ENCODE data around the gene GRIK1.

The GRIK1 gene

DNA sequence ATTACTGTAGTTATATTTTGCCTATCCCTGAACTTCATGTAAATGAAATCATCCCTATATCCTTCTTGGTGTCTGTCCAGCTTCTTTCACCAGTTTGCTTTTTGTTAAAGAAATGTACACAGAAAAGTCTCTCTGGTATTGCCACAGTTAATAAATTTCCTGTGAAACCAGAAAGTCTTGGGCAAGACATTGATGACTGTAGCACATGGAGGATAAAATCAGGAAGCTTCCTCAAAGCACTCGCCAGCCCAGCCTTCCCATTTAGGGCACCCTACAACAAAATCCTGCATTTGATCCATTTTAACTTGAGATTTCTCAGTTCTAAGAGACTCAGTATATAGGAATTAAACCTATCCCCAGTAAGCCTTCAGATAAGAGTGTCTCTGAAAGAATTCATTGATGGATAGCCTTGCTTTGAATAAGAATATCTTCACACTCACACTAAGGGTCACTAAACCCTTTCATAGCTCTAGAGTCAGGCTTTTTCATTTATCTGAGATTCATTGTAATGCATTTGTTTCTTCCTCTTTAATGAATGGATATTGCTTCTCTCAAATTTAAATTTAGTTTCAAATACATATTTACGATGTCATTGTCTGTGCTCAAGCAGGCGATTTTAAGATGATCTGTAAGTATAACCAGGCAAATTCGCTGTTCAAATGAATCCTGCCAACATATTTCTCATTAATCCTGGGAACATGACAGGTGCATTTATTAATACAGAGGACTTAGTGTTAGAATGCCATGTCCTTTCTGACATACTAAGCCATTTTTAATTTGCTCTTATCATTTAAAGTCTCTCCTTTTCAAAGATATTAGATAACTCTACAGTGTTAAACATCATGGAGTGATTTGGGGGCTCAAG lies 153.1 kb downstream of the GRIK1 start:
- DNase-seq (ENCODE audit: low read depth, low spot score), result no peak

DNA sequence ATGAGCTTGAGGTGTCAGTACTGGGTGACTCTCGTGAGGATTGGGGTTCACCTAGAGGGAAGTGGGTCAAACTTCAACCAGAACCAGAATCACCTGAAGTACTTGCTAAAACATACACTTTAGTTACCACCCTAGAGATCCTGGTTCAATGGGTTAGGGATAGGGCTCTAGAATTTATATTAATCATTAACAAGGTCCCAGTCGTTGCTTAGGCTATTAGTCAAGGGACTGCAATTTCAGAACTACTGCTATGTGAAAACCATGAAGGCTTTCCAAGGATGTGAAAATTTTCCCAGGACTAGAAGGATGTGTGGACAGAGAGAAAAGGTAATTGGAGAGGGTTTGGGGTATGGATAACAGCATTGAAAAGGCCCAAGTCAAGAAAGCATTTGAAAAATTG lies 162.6 kb downstream of the GRIK1 start:
- no peak for DNase-seq (ENCODE audit: low read depth, low spot score)

DNA sequence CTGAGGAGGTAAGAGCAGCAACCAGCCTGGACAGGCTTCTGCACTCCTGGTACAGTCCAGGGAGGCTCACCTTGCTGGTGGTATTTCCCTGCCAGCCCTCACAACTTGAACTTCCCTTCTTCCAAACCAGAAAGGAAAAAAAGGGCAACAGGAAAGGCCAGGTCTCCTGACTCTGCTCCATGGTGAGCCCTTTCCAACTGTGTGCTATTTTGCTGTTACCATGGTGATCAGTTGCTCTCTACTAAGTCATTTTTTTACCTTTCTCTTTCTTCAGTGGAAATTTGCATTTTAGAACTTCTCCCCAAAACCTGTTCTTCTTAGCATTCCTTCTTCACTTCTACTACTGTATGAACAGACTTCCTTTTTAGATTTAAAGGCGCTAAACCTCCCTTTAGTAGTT lies 164.3 kb downstream of the GRIK1 start:
- no peak for DNase-seq (ENCODE audit: low read depth, low spot score)

DNA sequence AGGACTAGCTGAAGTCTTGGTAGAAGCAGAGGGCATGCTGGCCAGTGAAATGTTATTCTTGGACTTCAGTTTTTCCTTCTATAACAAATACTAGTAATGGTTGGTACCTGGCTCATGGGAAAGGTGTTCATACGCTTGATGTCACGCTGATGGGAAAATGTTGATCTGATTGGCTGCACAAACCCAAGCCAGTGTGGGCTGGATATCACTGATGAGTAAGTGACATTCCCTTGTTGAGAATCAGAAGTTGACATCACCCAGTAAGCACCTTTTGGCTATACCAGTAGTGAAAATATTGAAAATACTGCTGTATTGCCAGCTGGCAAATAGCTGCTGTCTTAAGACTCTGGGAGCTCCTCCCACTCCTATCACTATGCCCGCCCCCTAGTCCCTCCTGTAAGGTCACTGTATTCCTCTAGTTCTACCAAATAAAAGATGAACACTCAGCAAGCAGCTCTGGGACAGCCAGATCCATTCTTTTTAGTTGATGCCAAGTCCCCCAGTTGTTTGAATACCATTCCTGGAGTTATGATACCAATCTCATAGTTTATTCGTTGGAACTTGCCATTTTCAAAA lies 168.2 kb downstream of the GRIK1 start:
- no peak for DNase-seq (ENCODE audit: low read depth, low spot score)

DNA sequence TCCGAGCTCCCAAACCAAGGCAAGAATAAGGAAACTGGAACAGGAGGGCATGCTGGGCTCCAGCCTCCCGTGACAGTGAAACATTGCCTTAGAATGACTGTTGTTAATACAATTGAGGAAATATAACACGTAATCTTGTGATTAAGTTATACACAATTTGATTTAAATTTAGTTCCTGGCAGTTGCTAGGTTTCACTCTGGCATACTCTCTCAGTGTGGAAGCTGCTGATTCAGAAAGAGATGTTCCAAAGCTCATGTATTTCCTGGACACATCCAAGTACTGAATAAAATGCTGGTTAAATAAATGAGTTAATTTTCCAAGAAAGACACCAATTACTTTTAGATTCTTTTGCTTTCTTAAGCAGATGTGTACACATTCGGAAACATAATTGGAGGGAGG lies 176.1 kb downstream of the GRIK1 start:
- DNase-seq (ENCODE audit: low read depth, low spot score), result no peak

DNA sequence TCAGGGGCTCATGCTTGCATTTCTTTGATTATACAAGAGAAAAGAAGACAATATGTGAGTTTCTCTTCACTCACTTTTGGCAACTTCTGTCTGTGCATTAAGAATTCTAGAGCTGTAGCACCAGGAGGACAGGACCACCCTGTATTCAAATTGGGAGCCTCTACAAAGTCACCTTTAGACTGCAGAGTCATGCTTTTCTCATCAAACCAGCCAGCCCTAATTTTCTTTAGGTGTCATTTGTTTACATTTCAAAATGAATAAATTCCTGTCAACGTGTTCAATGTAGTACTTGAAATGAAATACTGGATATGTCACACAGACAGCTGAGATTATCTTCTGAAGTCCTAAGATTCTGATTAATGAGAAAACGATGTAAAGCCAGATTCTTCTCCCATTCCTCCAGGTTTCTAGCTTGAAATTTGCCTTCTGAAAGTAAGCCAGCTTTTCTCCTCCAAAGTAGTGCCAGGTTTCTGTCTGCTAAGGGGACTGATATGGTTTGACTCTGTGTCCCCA lies 177.2 kb downstream of the GRIK1 start:
- no peak for DNase-seq (ENCODE audit: low read depth, low spot score)

DNA sequence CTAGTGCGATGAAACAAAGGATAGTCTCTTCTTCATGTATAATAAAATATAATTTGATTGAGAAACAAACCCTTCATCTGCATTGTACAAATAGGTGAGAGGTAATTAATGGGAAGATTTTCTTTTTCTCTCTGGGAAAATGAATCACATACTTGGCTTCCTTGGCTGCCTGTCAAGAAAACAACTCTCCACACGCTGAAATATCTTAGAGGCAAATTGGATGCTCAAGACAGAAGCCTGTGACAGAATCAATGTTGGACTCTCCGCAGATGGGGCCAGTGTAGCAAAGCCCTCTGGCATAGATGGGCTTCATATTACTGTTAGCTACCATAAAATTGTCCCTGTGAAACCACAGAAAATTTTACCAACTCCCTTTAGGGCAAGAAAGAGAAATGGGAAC lies 186.6 kb downstream of the GRIK1 start:
- no peak for DNase-seq (ENCODE audit: low read depth, low spot score)

DNA sequence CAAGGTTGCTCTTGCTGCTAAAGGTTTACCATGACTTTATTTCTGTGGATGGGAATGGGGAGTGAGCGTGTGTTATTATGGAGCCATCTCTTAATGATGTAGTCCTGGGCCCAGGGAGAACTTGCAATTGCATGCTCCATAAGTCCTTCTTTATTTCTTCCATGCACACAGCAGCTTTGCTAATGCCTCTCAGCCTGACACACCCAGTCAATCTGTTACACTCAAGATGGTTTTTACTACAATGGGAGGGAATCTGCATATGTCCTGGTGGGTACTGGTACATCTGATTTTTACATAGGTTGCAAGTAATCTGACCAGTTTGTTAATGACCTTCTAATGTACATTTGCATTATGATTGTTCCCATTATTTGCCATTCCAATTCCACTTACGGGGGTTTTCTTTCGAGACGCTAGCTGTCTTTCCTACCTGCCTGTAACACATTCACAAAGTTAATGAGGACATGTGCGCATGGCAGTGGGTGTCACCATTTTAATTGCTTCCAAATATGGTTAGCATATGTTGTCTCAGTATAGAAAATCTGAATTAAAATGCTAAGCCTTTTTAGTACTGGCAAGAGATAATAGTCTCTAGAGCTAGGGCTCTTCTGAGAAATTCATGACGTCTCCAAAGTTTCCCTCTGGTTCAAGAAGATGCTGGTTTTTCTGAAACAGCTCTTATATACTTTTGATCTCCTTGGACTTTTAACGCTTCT lies 188.2 kb downstream of the GRIK1 start:
- no peak for DNase-seq (ENCODE audit: low read depth, low spot score)

DNA sequence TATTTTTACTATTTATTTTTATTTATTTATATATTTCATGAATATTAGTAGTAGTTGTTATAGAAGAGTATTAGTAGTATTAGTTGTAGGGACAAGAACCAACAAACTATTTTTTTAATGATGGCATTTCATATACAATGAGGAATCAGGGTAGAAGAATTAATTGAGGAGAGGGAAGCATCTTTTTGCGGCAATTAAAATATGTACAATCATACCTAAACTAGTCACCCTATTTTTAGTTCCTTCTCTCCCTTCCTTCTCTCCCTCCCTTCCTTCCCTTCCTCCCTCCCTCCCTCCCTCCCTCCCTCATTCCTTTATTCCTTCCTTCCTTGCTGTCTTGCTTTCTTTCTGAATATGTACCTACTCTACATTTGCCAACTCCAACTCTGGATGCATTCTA lies 189.8 kb downstream of the GRIK1 start:
- DNase-seq (ENCODE audit: low read depth, low spot score), result no peak

DNA sequence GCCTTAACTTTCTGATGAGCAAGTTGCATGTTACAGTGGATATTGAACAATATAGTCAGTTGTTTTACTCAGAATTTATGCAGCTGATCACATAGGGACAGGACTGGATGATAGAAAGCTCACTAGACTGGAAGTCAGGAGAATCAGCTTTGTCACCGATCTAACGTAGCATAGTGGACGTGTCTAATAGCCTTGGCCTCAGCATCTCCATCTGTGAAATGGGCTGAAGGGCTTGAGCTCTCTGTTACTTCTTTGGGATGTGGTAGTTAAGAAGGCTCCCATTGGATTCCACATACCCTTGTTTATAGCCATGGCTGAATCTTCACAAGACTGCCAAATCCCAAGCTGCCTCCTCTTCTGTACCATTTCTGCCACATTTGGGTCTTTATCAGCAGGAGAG lies 190.6 kb downstream of the GRIK1 start:
- DNase-seq (ENCODE audit: low read depth, low spot score), result no peak

DNA sequence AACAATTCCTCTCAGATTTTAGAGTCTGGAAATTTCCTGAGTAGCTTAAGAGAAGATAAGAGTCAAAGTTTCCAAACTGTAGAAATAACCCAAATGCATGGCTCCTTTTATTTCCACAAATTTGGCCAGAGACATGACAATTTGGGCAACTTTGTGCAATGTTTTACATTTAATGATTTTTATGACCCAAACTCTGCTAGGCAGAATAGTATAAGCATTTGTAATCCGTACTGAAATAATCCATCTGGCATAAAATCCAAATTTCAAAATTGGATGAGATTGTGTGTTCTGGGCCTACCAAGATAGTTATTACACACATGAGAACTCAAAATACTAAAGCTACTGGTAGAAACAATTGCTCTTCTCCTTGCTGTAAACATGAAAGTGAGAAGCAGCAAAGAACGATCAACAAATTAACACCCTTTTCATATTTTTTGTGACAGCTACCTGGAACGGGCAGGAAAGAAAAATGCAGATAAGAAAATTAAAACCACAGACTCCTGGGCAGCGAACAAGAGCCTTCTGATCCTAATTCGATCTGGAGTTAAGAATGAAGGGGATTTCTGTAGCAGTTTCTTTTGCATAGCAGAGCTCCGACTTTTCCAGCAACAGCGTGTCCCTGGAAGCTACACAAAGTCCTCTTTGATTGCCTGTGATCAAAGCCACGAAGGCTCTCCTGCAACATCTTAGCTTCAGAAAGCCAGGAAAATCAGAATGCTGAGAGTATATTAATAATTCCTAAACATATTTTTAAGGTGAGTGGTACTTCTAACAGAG lies 191.2 kb downstream of the GRIK1 start:
- DNase-seq (ENCODE audit: low read depth, low spot score), result no peak

DNA sequence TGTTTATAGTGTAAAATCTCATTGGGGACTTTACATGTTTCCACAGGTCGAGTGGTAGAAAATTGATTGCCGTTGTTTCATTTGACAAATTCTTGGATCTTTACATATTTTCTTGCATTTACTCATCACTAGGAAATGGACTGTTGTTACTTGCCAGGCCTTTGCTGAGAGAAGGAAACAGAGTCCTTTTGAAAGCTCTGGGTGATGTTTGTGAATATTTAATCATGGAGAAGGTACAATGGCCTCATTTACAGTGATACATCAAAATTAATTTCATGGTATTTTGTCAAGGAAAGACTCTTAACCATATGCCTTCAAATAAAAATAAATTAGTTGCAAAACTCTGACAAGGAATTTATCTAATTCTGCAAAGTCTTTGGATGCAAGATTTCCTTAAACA lies 198.0 kb downstream of the GRIK1 start:
- no peak for DNase-seq (ENCODE audit: low read depth, low spot score)

DNA sequence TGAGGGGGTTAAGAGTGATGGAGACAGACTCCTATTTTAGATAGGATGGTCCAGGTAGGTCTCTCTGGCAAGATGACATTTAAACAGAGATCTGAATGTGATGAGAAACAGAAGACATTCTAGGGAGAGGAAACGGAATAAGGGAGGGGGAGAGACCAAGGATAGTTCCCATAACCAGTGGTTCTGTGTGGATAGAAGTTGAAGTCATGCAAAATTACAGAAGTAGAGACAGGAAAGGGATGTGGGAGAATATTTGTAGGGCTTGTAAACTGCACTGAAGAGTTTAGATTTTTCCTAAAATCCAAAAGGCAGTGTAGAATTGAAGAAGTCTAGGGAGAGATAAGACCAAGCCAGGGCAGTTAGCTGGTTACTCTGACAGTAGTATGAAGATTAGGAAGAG lies 200.6 kb downstream of the GRIK1 start:
- DNase-seq (ENCODE audit: low read depth, low spot score), result no peak

DNA sequence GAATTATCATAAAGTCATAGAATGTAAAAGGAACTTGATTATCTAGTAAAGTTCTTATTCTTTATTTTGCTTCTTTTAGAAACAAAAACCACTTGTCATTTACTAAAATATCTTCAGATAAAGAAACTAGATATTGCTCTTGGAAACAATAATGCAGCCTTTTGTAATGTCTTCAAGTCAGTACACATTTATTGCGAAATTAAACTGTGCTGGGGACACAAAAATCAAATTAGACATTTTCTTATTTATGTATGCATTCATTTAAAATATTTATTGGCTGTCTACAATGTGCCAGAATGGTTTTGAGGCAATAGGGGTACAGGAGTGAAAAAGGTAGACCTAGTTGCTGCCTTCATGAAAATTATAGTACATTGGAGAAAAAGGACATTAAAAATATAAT lies 201.1 kb downstream of the GRIK1 start:
- DNase-seq (ENCODE audit: low read depth, low spot score), result no peak

DNA sequence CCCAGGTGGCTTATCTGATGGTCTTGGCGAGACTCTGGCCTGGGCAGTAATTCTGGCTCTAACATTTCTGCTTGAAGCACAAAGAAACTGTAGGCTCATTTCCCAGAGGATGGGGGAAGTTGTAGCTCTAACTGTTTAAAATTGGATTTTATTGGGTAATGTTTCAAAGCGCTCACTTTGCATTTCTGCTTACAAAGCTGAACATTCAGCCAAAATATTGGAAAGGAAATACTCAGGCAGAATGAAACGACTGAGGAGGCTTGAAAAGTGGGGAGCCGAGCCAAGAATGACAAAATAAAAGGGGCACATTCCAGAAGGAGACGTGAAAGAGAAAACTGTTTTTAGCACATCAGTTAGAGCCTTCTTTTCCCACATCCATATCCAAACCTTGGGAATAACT lies 202.6 kb downstream of the GRIK1 start:
- DNase-seq (ENCODE audit: low read depth, low spot score), result no peak

DNA sequence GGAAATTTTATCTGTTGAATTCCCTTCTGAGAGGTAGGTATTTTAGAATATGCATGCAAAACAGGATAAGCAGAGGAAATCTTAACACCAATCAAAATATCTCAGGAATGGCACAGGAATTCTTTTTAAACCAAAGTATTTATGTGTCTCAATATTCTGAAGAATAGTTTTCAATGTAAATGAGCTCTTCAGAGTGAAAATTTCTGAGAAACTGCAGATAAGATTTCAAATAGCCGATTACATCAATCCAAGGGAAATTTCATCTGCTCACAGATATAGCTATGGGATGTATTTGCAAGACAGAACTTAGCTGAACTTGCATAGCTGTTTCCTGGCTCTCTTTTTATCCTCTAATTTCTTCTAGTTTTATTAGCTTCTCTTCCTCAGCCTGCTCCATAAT lies 209.5 kb downstream of the GRIK1 start:
- no peak for DNase-seq (ENCODE audit: low read depth, low spot score)

DNA sequence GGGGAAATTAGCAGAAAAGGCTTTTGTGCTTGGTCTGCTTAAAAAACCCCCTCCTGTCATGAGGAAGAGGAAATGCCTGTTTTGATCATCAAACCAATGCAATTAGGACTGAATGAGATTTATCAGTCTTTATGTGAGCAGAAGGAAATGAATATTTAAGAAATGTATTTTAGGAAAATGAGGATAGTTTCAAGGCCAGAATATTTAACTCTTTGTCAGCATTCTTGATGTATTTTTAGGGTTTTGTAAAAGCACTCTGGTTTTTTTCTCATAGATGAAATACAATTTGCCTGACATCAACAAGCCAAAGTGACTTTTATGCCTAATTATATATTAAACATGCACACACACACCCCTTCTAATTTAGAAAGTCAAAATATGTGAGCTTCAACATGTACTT lies 213.8 kb downstream of the GRIK1 start:
- DNase-seq (ENCODE audit: low read depth, low spot score), result no peak

DNA sequence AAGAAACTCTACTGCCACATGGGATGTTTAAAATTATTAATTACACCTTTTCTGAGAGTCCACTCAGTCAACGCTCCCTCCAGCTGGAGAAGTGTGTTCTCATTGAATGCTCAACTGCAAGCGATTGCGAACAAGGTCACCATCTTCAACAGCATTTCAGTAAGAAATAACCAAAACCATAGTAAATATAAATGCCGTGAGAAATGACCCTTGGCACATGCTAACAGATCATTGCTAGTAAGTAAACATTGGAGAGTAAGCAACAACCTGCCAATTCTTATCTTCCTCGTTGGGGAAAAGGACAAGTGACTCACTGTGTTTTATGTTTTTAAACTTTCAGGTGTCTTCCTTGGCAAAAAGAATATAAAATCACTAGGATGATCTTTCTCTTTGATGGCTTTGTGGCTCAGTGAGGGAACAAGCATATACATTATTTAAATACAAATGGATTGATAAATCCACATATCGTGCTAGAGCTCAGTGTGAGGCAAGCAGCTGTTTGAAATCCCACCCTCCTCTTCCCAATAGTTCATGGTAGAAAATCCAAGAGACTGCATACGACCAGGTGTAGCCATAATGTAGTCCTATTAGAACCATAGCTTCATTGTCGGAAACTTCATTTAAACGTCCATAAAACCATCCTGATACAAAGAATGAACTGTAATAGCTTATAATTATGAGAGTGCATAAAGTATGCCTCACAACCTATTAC lies 214.6 kb downstream of the GRIK1 start:
- no peak for DNase-seq (ENCODE audit: low read depth, low spot score)

DNA sequence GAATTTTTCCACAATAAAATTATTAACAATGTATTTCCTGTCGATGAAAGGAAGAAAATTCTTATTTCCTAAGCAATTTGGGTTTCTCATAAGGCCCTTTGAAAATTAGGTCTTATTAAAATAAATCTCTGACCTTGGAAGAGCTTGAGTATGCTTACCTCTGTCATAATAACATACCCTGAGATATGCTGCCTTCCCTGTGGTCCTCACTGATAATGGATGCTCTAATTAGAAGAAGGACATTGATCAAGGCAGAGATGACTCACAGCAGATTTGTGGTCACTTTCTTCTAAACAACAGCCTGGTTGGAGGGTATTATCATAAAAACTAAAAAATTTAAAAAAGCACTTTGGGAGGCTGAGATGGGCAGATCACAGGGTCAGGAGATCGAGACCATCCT lies 217.8 kb downstream of the GRIK1 start:
- DNase-seq (ENCODE audit: low read depth, low spot score), result no peak

DNA sequence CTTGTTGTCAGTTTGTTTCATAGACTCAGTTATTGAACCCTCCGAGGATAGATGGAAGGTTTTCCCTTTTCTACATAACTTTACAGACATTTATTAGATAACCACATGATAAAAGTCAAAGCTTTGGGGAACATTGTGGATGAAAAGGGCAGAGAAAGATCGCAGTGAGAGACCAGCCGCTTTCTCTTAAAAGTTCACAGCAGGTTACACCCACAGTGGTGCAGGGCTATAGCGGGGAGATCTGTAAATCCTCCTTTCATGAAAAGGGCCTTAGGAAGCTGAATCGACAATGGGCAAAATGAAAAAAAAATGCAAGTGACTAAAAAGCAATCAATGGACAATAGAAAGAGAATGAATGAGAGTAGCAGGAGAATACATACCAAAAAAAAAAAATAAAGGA lies 218.6 kb downstream of the GRIK1 start:
- no peak for DNase-seq (ENCODE audit: low read depth, low spot score)

DNA sequence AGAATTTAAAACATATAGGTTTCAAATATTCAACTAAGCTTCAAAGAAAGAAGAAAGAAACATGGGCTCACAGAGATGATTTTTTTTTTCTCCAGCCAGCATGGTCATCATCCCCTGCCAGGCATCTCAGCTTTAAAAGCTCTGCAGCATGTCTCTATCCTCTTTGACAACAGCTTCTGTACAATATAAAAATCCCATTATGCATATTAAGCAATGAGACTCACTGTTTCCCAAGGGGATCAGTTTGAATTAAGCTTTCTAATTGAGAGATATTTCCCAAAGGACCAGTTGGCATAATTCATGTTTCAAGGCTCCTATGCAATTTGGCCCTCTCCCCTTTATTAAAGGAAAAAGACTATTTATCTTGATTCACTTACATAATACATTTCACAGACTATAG lies 220.3 kb downstream of the GRIK1 start:
- DNase-seq (ENCODE audit: low read depth, low spot score), result no peak
